Smooth muscle cell (in vitro differentiated cells): ENCODE data around the gene DPH5. TPM values are rescaled to one million over a fixed set of nuclear protein-coding genes. Genes with fewer than 3 reads are reported as not detected.

Source experiments
- DNase-seq: peaks from one replicate; lab custom pipeline; 2025; ENCODE audit not compliant: unreplicated experiment; lab: John Stamatoyannopoulos, UW
- H2AFZ ChIP-seq: fragments of 200-600 bp; sonication (generic); 2 replicates; pipeline ENCODE4 v1.6.0; 2016; ENCODE audit warnings: antibody characterized with exemption, low read depth, mild to moderate bottlenecking
- H3F3A ChIP-seq: fragments of 200-600 bp; sonication (generic); 2 replicates; pipeline ENCODE4 v1.6.0; 2017; ENCODE audit warnings: antibody characterized with exemption, low read depth
- H3K27ac ChIP-seq: fragments of 200-600 bp; sonication (generic); 2 replicates; pipeline ENCODE4 v1.5.1; 2016; ENCODE audit warnings: low read depth, mild to moderate bottlenecking
- H3K27me3 ChIP-seq: fragments of 200-600 bp; sonication (generic); 2 replicates; pipeline ENCODE4 v1.6.1; 2016; ENCODE audit warnings: low read depth, mild to moderate bottlenecking
- H3K36me3 ChIP-seq: fragments of 200-600 bp; sonication (generic); 2 replicates; pipeline ENCODE4 v1.5.1; 2016; ENCODE audit warnings: low read depth
- H3K4me1 ChIP-seq: fragments of 200-600 bp; sonication (generic); 2 replicates; pipeline ENCODE4 v1.5.1; 2016; ENCODE audit warnings: low read depth
- H3K4me2 ChIP-seq: fragments of 200-600 bp; sonication (generic); 2 replicates; pipeline ENCODE4 v1.6.0; 2016; ENCODE audit warnings: mild to moderate bottlenecking
- H3K4me3 ChIP-seq: fragments of 200-600 bp; sonication (generic); 2 replicates; pipeline ENCODE4 v1.5.1; 2016; ENCODE audit warnings: mild to moderate bottlenecking
- H3K79me2 ChIP-seq: fragments of 200-600 bp; sonication (generic); 2 replicates; pipeline ENCODE4 v1.6.0; 2016; ENCODE audit warnings: low read depth, mild to moderate bottlenecking
- H3K9ac ChIP-seq: fragments of 200-600 bp; sonication (generic); 2 replicates; pipeline ENCODE4 v1.6.0; 2016; ENCODE audit warnings: low read depth
- H3K9me3 ChIP-seq: fragments of 200-600 bp; sonication (generic); replicated peaks from 2 replicates; pipeline ENCODE4 v1.5.1; 2016; ENCODE audit warnings: low read depth
- H4K20me1 ChIP-seq: fragments of 200-600 bp; sonication (generic); 2 replicates; pipeline ENCODE4 v1.6.0; 2016; ENCODE audit warnings: low read depth
- WGBS: methylation state at CpG from one replicate; pipeline ENCODE4 v1.1.7; 2016; ENCODE audit warnings: low lambda C conversion rate; 5-methylcytosine and 5-hydroxymethylcytosine counted together
- polyA plus RNA-seq: library from polyadenylated mRNA; unstranded; fragments of >200 nt; fragmentation: Nextera tagmentation; extraction: Ambion mirVana; gene quantifications from 2 replicates; pipeline ENCODE4 v1.2.1, GENCODE V29; 2016
- total RNA-seq: library from RNA; depleted of rRNA; stranded (reverse); fragments of >200 nt; gene quantifications from 2 replicates; pipeline ENCODE4 v1.2.3, GENCODE V29; 2014
- TF ChIP-seq, protein P1 (sequence below): fragments of 200-600 bp; sonication (generic); IDR thresholded peaks from 2 replicates; pipeline ENCODE4 v1.5.1; 2017; ENCODE audit warnings: borderline replicate concordance, mild to moderate bottlenecking, antibody characterized with exemption; ENCODE audit not compliant: insufficient read depth, poor library complexity, severe bottlenecking

Gene DPH5
- total and polyA plus RNA-seq, 2 experiments from 2014 or later = 15.5 to 51.6 TPM

GRCh38 chr1:101026430-101026788 lies 825 bp upstream of the DPH5 start:
- Histone ChIP-seq H3K4me2 (peak overlapping the region; percentile 90), H3F3A (no peaks in the 10 kb centered on the region), H3K4me1 (peaks cover 9% of the 10 kb centered on the region), H3K27me3 (no peaks in the 10 kb centered on the region), H3K79me2 (peaks cover 20% of the 10 kb centered on the region), H3K4me3 (peak overlapping the region; percentile 68), H2AFZ (peak overlapping the region; percentile 97), H3K27ac (peak overlapping the region; percentile 58), H3K9ac (peak overlapping the region; percentile 64), H3K36me3 (no peaks in the 10 kb centered on the region), H3K9me3 (no peaks in the 10 kb centered on the region), H4K20me1 (no peaks in the 10 kb centered on the region)
- TF ChIP-seq, protein P1, sequence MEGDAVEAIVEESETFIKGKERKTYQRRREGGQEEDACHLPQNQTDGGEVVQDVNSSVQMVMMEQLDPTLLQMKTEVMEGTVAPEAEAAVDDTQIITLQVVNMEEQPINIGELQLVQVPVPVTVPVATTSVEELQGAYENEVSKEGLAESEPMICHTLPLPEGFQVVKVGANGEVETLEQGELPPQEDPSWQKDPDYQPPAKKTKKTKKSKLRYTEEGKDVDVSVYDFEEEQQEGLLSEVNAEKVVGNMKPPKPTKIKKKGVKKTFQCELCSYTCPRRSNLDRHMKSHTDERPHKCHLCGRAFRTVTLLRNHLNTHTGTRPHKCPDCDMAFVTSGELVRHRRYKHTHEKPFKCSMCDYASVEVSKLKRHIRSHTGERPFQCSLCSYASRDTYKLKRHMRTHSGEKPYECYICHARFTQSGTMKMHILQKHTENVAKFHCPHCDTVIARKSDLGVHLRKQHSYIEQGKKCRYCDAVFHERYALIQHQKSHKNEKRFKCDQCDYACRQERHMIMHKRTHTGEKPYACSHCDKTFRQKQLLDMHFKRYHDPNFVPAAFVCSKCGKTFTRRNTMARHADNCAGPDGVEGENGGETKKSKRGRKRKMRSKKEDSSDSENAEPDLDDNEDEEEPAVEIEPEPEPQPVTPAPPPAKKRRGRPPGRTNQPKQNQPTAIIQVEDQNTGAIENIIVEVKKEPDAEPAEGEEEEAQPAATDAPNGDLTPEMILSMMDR = no peak
- whole genome bisulfite sequencing = 40% methylated on average over 5 of the region's 5 CpGs
- no peak for DNase-seq

DNA sequence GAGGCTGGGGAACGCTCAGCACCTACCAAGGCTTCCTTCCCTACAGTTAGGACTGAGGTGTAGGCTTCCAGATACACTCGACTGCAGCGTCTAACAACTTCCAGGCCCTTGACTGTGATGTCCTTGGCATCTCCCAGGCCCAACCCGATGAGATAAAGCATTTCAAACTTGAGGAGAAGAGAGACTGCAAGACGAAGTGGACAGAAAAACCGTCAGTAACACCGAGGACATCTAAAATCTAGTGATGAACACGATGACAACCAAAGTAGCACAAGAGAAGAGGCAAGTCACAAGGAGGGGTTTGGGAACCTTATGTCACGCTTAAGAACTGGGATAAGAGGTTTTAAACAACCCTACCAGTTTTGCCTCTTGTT lies 314 bp downstream of the DPH5 start:
- no peaks in the 10 kb centered on the region for H3K36me3 ChIP-seq
- H3K4me2 ChIP-seq = peak overlapping the region; percentile 90
- no peaks in the 10 kb centered on the region for H3K27me3 ChIP-seq
- H3K27ac ChIP-seq = peak overlapping the region; percentile 58
- H3K9ac ChIP-seq = peak overlapping the region; percentile 64
- TF ChIP-seq, protein P1 = no peak
- H3K4me3 ChIP-seq = peak overlapping the region; percentile 68
- WGBS = 3% methylated on average over 9 of the region's 9 CpGs
- peaks cover 9% of the 10 kb centered on the region for H3K4me1 ChIP-seq
- H4K20me1 ChIP-seq = no peaks in the 10 kb centered on the region
- peak; percentile 8 for DNase-seq
- H3F3A ChIP-seq = no peaks in the 10 kb centered on the region
- H3K79me2 ChIP-seq = peaks cover 23% of the 10 kb centered on the region
- H3K9me3 ChIP-seq = no peaks in the 10 kb centered on the region
- peak overlapping the region; percentile 97 for H2AFZ ChIP-seq

DNA sequence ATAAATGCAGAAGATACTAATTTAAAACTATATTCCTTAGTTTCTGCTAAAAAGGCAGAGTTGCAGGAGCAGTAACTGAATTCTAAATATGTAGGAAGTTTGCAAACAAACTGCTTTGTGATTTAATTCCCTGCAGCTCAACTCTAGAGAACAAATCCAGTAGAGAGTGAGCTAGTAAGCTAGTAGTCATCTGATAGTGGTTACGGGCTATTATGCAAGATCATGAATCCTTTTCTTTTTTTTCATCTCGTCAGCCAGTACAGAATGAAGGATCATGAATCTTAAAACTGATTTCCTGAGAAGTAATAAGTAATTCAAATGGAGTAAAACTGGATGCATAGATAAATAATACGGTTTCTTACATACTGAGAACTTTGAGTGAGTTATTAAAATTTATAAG lies 3.3 kb downstream of the DPH5 start:
- TF ChIP-seq, protein P1 = no peak
- H3K4me2 ChIP-seq = no peak overlapping the region
- H3K9me3 ChIP-seq = no peaks in the 10 kb centered on the region
- no peak overlapping the region for H3K4me3 ChIP-seq
- no peaks in the 10 kb centered on the region for H3K27me3 ChIP-seq
- H3K36me3 ChIP-seq = no peaks in the 10 kb centered on the region
- WGBS = 49% methylated on average over 3 of the region's 3 CpGs
- H3K4me1 ChIP-seq = peaks cover 9% of the 10 kb centered on the region
- H3K9ac ChIP-seq = no peak overlapping the region
- H3K79me2 ChIP-seq = peaks cover 14% of the 10 kb centered on the region
- no peak overlapping the region for H3K27ac ChIP-seq
- no peaks in the 10 kb centered on the region for H4K20me1 ChIP-seq
- no peak for DNase-seq
- H3F3A ChIP-seq = no peaks in the 10 kb centered on the region
- H2AFZ ChIP-seq = no peak overlapping the region

DNA sequence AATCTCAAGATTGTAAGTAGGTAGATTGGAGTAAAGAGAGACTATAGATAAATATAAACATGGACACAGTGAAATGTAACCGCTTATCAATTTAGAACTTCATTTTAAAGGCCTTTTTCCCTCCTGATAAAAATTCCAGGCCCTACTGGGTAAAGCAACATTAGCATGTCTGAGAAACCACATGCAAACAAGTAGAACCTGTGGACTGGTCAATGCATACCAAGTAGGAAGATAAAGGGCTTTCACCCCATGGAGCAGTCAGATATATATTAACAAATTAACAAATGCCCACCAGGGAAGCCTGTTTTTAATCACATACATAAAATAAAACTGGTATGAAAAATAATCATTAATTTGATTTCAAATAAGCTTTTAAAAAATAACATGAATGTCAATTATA lies 8.1 kb downstream of the DPH5 start:
- Histone ChIP-seq H3K36me3 (no peaks in the 10 kb centered on the region), H3K4me2 (no peak overlapping the region), H3K9ac (no peak overlapping the region)

More for the DNA sequence above, 8.1 kb downstream of the DPH5 start:
- Histone ChIP-seq H3K4me3 (no peak overlapping the region), H4K20me1 (no peaks in the 10 kb centered on the region), H3K27ac (no peak overlapping the region), H3K9me3 (no peaks in the 10 kb centered on the region), H2AFZ (no peak overlapping the region), H3F3A (no peaks in the 10 kb centered on the region), H3K4me1 (no peaks in the 10 kb centered on the region), H3K27me3 (no peaks in the 10 kb centered on the region), H3K79me2 (peaks cover 3% of the 10 kb centered on the region)
- 96% methylated on average over 1 of the region's 1 CpG for WGBS
- DNase-seq = no peak
- TF ChIP-seq, protein P1 = no peak
